Measurements from ENCODE around the gene SNRNP200.
"Not testable (repeated sequence)": the region's sequence is repeated elsewhere in the genome, so short reads cannot be mapped to it uniquely, and the experiment has no call there.

Gene SNRNP200

GRCh38 chr2:96325041-96325883 lies 19.9 kb upstream of the SNRNP200 start, which contains the start of gene ITPRIPL1:
Gene ITPRIPL1, plus strand, starts transcription at chr2:96325317. Its CDS starts 523 bp downstream, at chr2:96325840.
- DNase-seq = peak; percentile 83

DNA sequence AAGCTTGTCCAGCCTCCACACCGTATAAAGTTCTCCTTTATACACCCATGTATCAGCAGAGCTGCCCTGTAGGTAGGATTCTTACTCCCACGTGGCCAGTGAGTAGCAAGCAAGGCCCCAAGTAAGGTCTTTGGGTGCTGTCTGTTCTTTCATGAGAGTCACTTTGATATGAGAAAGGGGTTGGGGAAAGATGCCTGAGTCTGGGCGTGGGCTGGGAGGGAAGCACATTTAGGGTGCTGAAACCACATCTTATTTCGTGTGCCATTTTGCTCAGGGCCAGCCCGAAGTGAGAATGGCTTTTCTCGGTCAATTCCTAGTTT lies 19.3 kb upstream of the SNRNP200 start:
- no peak for DNase-seq

- no peak for DNase-seq
Measured at GRCh38 chr2:96323849-96324248, 18.5 kb upstream of the SNRNP200 start.

- peak; percentile 80 for DNase-seq
Measured at GRCh38 chr2:96320728-96321622, 15.6 kb upstream of the SNRNP200 start.

GRCh38 chr2:96320326-96320725 lies 15.0 kb upstream of the SNRNP200 start:
- no peak for DNase-seq

GRCh38 chr2:96319396-96319795 lies 14.1 kb upstream of the SNRNP200 start:
- no peak for DNase-seq

- DNase-seq = no peak
Measured at GRCh38 chr2:96318723-96319122, 13.4 kb upstream of the SNRNP200 start.

- no peak for DNase-seq
Measured at GRCh38 chr2:96317584-96317997, 12.2 kb upstream of the SNRNP200 start.

GRCh38 chr2:96316999-96317398 lies 11.7 kb upstream of the SNRNP200 start:
- DNase-seq = no peak

GRCh38 chr2:96315400-96316071 lies 10.2 kb upstream of the SNRNP200 start:
- no peak for DNase-seq

DNA sequence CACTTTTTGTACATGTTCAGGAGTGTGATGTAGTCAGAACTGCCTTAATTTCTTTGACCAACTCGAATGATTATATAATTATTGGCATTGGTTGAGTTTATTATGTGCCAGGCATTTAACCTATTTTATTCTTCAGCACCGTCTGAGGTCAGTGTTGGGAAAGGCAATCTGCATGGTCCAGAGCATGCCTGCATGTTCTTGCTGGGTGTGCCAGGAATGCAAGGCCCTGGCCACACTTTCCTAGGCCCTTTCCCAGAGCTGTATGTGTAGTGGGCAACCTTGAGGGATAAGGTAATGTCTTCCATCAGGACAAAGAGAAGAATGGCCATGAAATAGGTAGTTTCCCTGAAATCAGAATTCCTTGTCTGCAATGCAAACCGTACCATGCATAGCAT lies 9.7 kb upstream of the SNRNP200 start:
- DNase-seq = no peak

GRCh38 chr2:96308248-96308647 lies 2.9 kb upstream of the SNRNP200 start:
- no peak for DNase-seq

GRCh38 chr2:96306370-96306769 lies 1.0 kb upstream of the SNRNP200 start:
- no peak for DNase-seq

- no peak for DNase-seq
Measured at GRCh38 chr2:96305979-96306308, 598 bp upstream of the SNRNP200 start.

DNA sequence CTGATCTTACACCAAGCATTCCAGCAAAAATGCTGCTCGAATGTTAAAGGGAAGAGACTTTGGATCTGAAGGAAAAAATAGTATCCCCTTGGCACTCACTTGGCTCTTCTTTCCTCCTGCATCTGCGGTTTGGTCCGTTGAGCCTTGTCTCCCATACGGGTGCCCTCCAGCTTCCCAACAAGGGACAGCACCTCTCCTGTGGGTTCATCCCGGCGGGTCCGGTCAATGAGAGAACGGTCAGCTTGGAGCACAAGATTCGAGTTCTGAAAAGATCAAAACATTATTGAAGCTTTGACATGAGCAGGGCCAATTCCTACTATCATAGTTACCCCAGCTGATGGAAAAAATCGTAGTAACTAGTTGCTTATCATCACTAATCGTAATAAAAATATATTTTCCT lies 740 bp downstream of the SNRNP200 start:
- DNase-seq = no peak

DNA sequence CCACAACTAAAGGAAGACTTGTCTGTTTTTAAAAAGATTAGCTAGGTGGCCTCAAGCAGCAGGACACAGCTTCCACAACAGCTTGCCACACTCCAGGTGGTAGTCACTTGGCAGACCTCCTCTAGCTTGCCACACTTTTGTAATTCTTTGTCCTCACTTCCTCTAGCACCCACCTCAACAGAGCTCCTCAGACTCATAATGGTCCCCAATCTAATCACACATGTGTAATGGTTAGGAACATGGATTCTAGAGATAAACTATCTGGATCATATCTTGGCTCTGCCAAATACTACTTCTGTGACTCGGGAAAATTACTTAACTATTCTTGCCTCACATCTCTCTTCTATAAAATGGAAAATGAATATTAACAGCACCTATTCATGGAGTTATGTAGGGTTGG lies 3.5 kb downstream of the SNRNP200 start:
- no peak for DNase-seq

GRCh38 chr2:96296925-96297324 lies 8.4 kb downstream of the SNRNP200 start:
- DNase-seq = no peak

GRCh38 chr2:96294271-96294670 lies 11.1 kb downstream of the SNRNP200 start:
- DNase-seq = not testable (repeated sequence)

DNA sequence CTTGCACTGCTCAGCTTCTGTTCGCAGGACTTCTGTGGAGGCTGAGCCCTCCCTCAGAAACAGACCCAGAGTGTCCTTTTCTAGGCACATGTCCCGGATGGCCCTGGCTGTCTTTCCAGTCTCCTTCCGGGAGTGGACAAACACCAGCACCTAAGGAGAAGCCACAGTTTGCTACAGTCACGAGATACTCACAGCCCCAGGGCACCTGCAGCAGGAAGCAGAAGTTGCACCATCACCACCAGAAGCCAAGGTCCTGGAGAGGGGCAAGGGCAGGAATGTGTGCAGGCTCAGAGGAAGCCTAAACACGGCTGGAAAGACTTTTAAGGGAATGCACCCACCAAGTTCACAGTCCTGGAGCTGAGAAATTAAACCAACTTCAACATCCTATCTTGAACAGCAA lies 13.6 kb downstream of the SNRNP200 start:
- DNase-seq = no peak

DNA sequence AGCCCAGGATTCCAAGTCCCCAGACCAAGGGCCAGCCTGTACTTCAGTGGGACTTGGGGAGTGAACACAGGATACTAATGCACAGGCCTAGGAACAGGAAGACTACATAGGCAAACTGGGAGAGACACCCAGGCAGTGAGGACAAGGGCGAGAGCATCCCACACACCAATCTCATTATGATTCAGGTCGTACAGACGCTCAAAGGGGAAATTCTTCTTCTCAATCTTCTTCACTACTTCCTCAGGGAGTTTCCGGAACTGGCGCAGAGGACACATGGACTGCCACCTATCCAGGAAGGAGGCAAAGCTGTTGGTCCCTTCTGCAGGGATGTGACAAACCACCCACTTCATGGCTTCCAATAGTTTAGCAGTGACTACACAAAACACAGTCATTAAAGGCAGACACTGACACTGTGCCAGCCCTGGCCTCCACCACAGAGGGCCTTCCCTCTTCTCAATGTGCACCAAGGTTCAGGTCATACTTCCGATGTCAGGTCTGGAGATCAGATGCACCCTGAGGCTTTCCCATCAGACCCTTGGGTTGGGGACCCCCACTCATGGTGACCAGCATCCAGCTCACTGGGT lies 18.0 kb downstream of the SNRNP200 start:
- no peak for DNase-seq

DNA sequence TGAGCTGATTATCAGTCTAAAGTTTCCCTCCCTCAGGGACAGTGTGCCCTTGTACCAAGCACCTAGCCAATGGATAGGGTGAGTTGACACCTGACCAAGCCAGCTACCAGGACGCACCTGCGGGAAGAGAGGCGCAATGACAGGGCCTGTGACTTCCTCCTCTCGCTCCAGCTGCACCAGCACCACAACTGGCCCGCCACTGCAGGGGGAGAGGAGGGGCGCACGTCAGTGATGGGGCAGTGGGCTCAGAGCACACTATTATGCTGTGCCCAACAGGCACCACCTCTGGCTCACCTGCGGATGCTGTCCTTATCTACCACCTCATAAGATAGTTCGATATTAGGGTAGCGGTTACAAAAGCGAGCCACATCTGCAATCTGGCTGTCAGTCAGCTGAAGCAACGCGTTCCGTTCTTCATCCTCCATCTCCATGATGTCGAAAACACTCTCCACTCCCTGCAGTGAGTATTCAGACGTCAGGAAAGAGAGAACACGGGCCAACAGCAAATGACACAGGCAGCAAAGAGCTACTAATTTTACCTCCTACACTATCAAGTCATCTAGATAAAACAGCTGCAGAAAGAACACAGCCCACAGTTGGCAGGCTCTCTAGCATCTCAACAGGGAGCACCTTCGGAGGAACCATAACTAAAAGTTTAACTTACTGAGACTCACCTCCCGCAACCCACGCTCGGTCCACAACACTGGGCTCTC lies 28.4 kb downstream of the SNRNP200 start:
- DNase-seq = no peak

- no peak for DNase-seq
Measured at GRCh38 chr2:96274355-96275056, 30.8 kb downstream of the SNRNP200 start.
